ENCODE data around the gene NKTR. TPM values are rescaled to one million over a fixed set of nuclear protein-coding genes. Genes with fewer than 3 reads are reported as not detected.

Gene NKTR
- total and polyA plus RNA-seq, 2 experiments from 2014 or later: 26.0 to 32.6 TPM

DNA sequence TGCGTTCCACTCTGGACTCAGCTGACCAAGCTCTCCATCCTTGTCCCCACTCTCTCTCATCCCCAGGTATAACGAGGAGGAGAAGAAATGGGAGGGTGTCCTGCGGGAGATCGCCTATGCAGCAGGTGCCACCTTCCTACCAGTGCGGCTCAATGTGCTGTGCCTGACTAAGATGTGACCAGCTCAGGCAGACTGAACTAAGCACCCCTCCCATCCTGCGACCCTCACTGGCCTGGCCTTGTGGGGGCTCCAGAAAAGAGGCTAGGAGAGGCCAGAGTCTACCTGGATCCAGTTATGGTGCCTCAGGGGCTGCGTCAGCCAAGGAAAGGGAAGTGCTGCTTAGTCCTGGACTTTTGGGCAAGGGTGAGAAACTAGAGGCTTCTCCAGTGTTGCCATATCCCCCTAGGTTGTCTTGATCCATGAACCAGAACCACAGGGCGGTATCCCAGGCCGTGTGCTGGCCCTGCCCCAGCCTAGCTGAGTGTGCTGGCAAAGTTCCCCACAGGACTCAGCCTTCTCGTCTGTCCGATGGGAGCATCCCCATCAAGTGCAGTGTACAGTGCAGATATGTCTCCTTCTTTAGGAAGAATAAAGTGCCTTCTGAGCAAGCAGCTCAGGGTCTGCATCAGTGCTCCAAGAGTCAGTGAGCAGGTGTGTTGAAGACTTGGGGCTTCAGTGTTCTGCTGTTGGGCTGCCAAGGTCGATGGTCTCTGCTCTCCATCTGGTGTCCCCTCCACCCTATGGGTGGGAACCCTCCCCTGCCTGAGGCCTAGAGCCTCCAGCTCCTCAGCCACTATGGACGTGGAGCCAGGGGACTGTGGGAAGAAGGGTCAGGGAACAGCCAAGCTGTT lies 91.6 kb downstream of the NKTR start:
- DNase-seq: no peak
- Histone ChIP-seq H3K9me2 (ENCODE audit: insufficient read depth) (no peaks in the 10 kb centered on the region), H3K4me3 (no peak overlapping the region), H3K27me3 (replicated peaks; ENCODE audit: insufficient read depth) (0 out of 2 replicates have a peak, but pooled peaks cover 3% of the 10 kb centered on the region), H3K4me1 (ENCODE audit: insufficient read depth) (no peaks in the 10 kb centered on the region), H3K9ac (no peak overlapping the region), H4K20me1 (ENCODE audit: insufficient read depth) (no peaks in the 10 kb centered on the region), H3K4me2 (ENCODE audit: unreplicated experiment) (no peak overlapping the region), H2AFZ (no peak overlapping the region), H3K27ac (no peak overlapping the region), H3K36me3 (ENCODE audit: low read depth) (no peaks in the 10 kb centered on the region), H3K9me3 (ENCODE audit: low read depth) (no peaks in the 10 kb centered on the region), H3F3A (ENCODE audit: insufficient read depth) (no peaks in the 10 kb centered on the region), H3K79me2 (ENCODE audit: insufficient read depth) (no peaks in the 10 kb centered on the region)
- in situ Hi-C loops (cut with MboI): no loop called here
- no peak for TF ChIP-seq EZH2phosphoT487 (IDR thresholded peaks at IDR 0.05; ENCODE audit: insufficient read depth, low read depth)
- no peak for TF ChIP-seq EZH2 (IDR thresholded peaks at IDR 0.05; ENCODE audit: insufficient read depth, poor library complexity, severe bottlenecking)
- WGBS, 2 experiments (ENCODE audit: low coverage in 1 of 2, low lambda C conversion rate in 2 of 2, missing lambda C conversion rate in 2 of 2): 61% methylated on average over 13 of the region's 13 CpGs

DNA sequence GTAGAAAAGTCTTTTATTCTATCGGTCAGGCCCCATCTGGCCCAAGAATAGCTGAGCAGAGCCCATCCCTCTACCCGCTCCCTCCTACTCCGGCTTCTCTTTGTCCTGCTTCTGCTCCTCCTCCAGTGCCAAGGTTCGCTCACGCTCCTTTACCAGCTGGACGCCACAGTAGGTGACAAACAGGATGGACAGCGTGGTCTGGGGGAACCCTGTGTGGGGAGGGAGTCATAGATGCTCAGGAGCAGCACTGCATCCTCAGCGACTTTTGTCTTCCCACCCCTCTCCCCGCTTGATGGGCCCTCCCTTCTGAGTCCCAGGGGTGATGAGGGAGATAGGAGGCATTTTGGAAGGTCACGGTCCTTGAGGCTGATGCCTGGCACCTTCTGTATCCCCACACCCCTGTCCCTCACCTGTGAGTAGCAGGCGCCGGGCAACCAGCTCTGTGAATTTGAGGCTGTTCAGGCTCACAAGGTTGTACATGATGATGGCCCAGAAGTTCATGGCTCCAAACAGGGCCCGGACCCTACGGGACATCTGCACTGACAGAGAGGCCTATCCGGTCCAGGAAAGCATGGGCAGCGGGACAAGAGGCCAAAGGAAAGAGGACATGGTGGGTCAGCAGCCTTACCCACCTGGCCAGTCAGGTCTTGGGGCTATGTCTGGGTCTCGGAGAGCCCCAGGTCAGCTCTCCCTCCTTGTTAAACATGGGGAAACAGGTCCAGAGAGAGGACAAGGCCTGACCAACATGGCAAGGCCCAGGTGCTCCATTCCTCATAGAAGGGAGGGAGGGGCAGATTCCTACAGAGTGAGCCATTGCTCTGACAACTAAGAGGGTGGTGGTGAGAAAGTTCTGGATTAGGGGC lies 92.4 kb downstream of the NKTR start:
- Histone ChIP-seq H3K4me2 (ENCODE audit: unreplicated experiment) (no peak overlapping the region), H3K4me3 (no peak overlapping the region), H3K36me3 (ENCODE audit: low read depth) (no peaks in the 10 kb centered on the region), H3F3A (ENCODE audit: insufficient read depth) (no peaks in the 10 kb centered on the region), H3K9me2 (ENCODE audit: insufficient read depth) (no peaks in the 10 kb centered on the region), H3K79me2 (ENCODE audit: insufficient read depth) (no peaks in the 10 kb centered on the region), H3K27me3 (replicated peaks; ENCODE audit: insufficient read depth) (0 out of 2 replicates have a peak, but pooled peaks cover 3% of the 10 kb centered on the region), H4K20me1 (ENCODE audit: insufficient read depth) (no peaks in the 10 kb centered on the region), H3K4me1 (ENCODE audit: insufficient read depth) (no peaks in the 10 kb centered on the region), H3K27ac (no peak overlapping the region), H3K9ac (no peak overlapping the region), H3K9me3 (ENCODE audit: low read depth) (no peaks in the 10 kb centered on the region), H2AFZ (no peak overlapping the region)
- DNase-seq: no peak
- TF ChIP-seq EZH2phosphoT487 (IDR thresholded peaks at IDR 0.05; ENCODE audit: insufficient read depth, low read depth) (no peak), EZH2 (IDR thresholded peaks at IDR 0.05; ENCODE audit: insufficient read depth, poor library complexity, severe bottlenecking) (no peak)
- WGBS, 2 experiments (ENCODE audit: low coverage in 1 of 2, low lambda C conversion rate in 2 of 2, missing lambda C conversion rate in 2 of 2): 73 to 78% methylated on average over 17 of the region's 17 CpGs
- in situ Hi-C loops (cut with MboI): no loop called here

DNA sequence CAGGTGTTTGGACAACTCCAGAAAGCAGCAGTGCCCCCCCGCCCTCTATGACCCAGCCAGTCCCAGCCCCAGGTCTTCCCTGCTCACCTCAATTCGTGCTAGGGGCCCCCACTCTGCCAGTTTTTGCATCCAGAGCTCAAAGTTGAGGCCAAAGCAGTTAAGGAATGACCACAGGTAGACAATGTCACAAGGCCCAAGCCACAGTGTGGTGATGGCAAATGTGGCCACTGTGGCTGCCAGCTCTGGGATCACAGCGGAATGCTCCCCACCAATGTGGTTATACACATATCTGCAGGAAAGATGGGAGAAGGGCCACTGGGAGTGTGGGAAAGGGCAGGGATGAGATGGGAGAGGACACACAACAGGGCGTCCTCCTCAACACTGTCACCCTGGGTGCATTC lies 93.0 kb downstream of the NKTR start:
- H3K9me2 ChIP-seq (ENCODE audit: insufficient read depth): no peaks in the 10 kb centered on the region
- H3K79me2 ChIP-seq (ENCODE audit: insufficient read depth): no peaks in the 10 kb centered on the region
- no peaks in the 10 kb centered on the region for H3K36me3 ChIP-seq (ENCODE audit: low read depth)
- H4K20me1 ChIP-seq (ENCODE audit: insufficient read depth): no peaks in the 10 kb centered on the region
- H2AFZ ChIP-seq: no peak overlapping the region
- no peaks in the 10 kb centered on the region for H3K4me1 ChIP-seq (ENCODE audit: insufficient read depth)
- 0 out of 2 replicates have a peak, but pooled peaks cover 3% of the 10 kb centered on the region for H3K27me3 ChIP-seq (replicated peaks; ENCODE audit: insufficient read depth)
- no peak for DNase-seq
- no peak overlapping the region for H3K9ac ChIP-seq
- H3K4me3 ChIP-seq: no peak overlapping the region
- H3K27ac ChIP-seq: no peak overlapping the region
- no peak overlapping the region for H3K4me2 ChIP-seq (ENCODE audit: unreplicated experiment)
- no peaks in the 10 kb centered on the region for H3F3A ChIP-seq (ENCODE audit: insufficient read depth)
- TF ChIP-seq EZH2 (IDR thresholded peaks at IDR 0.05; ENCODE audit: insufficient read depth, poor library complexity, severe bottlenecking) (no peak), EZH2phosphoT487 (IDR thresholded peaks at IDR 0.05; ENCODE audit: insufficient read depth, low read depth) (no peak)
- in situ Hi-C loops (cut with MboI): no loop called here
- 57 to 59% methylated on average over 4 of the region's 4 CpGs for WGBS, 2 experiments (ENCODE audit: low coverage in 1 of 2, low lambda C conversion rate in 2 of 2, missing lambda C conversion rate in 2 of 2)
- H3K9me3 ChIP-seq (ENCODE audit: low read depth): no peaks in the 10 kb centered on the region

DNA sequence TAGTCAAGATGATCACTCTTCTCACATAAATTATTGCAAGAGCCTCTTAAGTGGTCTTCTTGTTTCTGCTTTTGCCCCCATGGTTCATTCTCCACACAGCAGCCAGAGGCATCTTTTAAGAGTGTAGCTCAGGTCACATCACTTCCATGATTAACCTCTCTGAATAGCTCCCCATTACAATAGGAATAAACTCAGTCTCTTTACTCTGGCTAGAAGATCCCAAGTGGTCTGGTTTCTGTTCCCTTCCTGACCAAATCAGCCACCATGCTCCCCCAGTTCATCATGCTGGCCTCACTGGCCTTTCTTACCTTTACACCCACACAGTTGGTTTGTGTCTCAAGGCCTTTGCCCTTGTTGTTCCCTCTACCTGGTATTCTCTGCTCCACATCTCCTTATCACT lies 93.9 kb downstream of the NKTR start:
- Histone ChIP-seq H4K20me1 (ENCODE audit: insufficient read depth) (no peaks in the 10 kb centered on the region), H2AFZ (no peak overlapping the region), H3K4me3 (no peak overlapping the region), H3K27me3 (replicated peaks; ENCODE audit: insufficient read depth) (0 out of 2 replicates have a peak, but pooled peaks cover 3% of the 10 kb centered on the region), H3K79me2 (ENCODE audit: insufficient read depth) (no peaks in the 10 kb centered on the region), H3K4me1 (ENCODE audit: insufficient read depth) (no peaks in the 10 kb centered on the region), H3F3A (ENCODE audit: insufficient read depth) (no peaks in the 10 kb centered on the region), H3K27ac (no peak overlapping the region), H3K9ac (no peak overlapping the region), H3K36me3 (ENCODE audit: low read depth) (no peaks in the 10 kb centered on the region), H3K4me2 (ENCODE audit: unreplicated experiment) (no peak overlapping the region), H3K9me3 (ENCODE audit: low read depth) (no peaks in the 10 kb centered on the region), H3K9me2 (ENCODE audit: insufficient read depth) (no peaks in the 10 kb centered on the region)
- in situ Hi-C loops (cut with MboI): no loop called here
- TF ChIP-seq EZH2phosphoT487 (IDR thresholded peaks at IDR 0.05; ENCODE audit: insufficient read depth, low read depth) (no peak), EZH2 (IDR thresholded peaks at IDR 0.05; ENCODE audit: insufficient read depth, poor library complexity, severe bottlenecking) (no peak)
- no peak for DNase-seq

Data from GM23248 (cell line).